Left lung (tissue), 10 donors: ENCODE data around the gene C5AR1. TPM values are rescaled to one million over a fixed set of nuclear protein-coding genes. Genes with fewer than 3 reads are reported as not detected.
A peak's percentile ranks its signal among the peaks of the same experiment; 100 is the strongest.

Experiments used
- ATAC-seq: fragments of 200-7000 bp; cut with Tn5 transposase; one replicate; pipeline ENCODE4 v1.9.1; 2020; ENCODE audit warnings: moderate library complexity
- DNase-seq, 4 donors: peaks; one replicate each; pipeline ENCODE4 v3.0.0-alpha.2; 2013 to 2020
- H3K27ac ChIP-seq, 2 donors: fragments of 200-600 bp; sonication (generic) in 1 of 2; one replicate each; pipeline versions ENCODE4 v1.5.0 to v1.8.0; 2020 to 2021
- H3K27me3 ChIP-seq, 2 donors: fragments of 200-600 bp; sonication (generic) in 1 of 2; one replicate each; pipeline versions ENCODE4 v1.5.0 to v1.8.0; 2020 to 2021
- H3K36me3 ChIP-seq, 2 donors: fragments of 200-600 bp; sonication (generic) in 1 of 2; one replicate each; pipeline versions ENCODE4 v1.5.0 to v1.8.0; 2020 to 2021
- H3K4me1 ChIP-seq, 2 donors: fragments of 200-600 bp; one replicate each; pipeline ENCODE4 v1.8.0; 2021
- H3K4me3 ChIP-seq, 2 donors: fragments of 200-600 bp; sonication (generic) in 1 of 2; one replicate each; pipeline versions ENCODE4 v1.5.0 to v1.8.0; 2020 to 2021; ENCODE audit warnings: mild to moderate bottlenecking in 1 of 2
- H3K9me3 ChIP-seq, 2 donors: fragments of 200-600 bp; sonication (generic) in 1 of 2; one replicate each; pipeline versions ENCODE4 v1.5.0 to v1.8.0; 2020 to 2021
- intact Hi-C, 2 donors: fragments of 100-400 bp; cut with DNase I; formaldehyde crosslinking; loops; one replicate each; pipeline versions ENCODE4 v1.11.2 to v1.14.2; 2022
- polyA plus RNA-seq, 6 donors: library from polyadenylated mRNA; unstranded; fragments of 120-200 nt; gene quantifications; one replicate each; pipeline ENCODE4 v1.2.1, GENCODE V29; 2013; ENCODE audit not compliant: insufficient read length in 6 of 6
- total RNA-seq, 2 donors: library from RNA; stranded (reverse); fragmentation: NEBNext Ultra II Directional; extraction: Animal tissue kit (Norgen Biotek cat#: 25700); gene quantifications; one replicate each; pipeline ENCODE4 v1.2.1, GENCODE V29; 2021
- TF ChIP-seq, protein P1 (sequence below), 2 donors: fragments of 200-600 bp; sonication (generic) in 1 of 2; IDR thresholded peaks; one replicate each; pipeline versions ENCODE4 v1.5.0 to v1.8.0; 2021; ENCODE audit warnings: antibody characterized with exemption in 2 of 2
- donor health status: DM: no; HTN: yes; CAD: no.
- donor health status: DM: no; HTN: no; CAD: no.

Gene C5AR1
- total and polyA plus RNA-seq, 8 donors, result 2.0 to 110 (median 3.5) TPM

DNA sequence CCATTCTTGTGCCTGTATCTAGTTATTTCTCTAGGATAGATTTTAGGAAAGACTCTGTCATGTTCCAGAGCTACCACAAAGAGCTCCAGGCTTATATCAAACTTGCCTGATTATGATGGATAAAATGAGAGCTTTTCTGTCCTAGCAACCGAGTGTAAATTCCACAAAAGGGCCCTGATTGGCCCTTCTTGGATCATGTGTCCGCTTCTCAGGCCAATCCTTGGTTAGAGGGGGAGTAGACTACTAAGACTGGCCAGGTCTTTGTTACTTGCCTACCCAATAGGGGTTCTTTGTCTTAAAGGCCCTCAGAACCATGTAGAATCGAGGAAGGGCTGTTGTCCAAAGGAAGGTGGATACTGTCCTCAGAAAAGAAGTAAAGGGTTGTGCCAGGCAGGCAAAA, 41.9 kb downstream of the C5AR1 start:
- ATAC-seq, result no peak

DNA sequence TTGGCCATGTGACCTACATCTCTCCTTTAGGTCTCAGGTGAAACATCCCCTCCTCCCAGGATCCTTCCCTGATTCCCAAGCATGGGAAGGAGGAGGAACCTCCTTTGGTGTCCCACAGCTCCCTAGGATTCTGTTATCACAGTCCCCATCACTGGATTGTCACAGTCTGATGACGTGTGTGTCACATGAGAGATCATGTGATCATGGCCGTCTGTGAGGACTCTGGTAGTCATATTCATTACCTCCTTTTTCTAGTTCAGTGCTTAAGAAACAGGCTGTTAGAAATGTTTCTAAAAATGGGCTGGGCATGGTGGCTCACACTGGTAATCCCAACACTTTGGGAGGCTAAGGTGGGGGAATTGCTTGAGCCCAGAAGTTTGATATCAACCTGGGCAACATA, 42.4 kb downstream of the C5AR1 start:
- no peak overlapping the region for H3K4me3 ChIP-seq
- intact Hi-C loops, result no loop called here
- ATAC-seq (no peak), DNase-seq (no peak)
- peaks cover 7 to 45% of the 10 kb centered on the region in 2 donors for H3K4me1 ChIP-seq
- no peaks in the 10 kb centered on the region for H3K27me3 ChIP-seq
- no peaks in the 10 kb centered on the region for H3K9me3 ChIP-seq
- TF ChIP-seq, protein P1, sequence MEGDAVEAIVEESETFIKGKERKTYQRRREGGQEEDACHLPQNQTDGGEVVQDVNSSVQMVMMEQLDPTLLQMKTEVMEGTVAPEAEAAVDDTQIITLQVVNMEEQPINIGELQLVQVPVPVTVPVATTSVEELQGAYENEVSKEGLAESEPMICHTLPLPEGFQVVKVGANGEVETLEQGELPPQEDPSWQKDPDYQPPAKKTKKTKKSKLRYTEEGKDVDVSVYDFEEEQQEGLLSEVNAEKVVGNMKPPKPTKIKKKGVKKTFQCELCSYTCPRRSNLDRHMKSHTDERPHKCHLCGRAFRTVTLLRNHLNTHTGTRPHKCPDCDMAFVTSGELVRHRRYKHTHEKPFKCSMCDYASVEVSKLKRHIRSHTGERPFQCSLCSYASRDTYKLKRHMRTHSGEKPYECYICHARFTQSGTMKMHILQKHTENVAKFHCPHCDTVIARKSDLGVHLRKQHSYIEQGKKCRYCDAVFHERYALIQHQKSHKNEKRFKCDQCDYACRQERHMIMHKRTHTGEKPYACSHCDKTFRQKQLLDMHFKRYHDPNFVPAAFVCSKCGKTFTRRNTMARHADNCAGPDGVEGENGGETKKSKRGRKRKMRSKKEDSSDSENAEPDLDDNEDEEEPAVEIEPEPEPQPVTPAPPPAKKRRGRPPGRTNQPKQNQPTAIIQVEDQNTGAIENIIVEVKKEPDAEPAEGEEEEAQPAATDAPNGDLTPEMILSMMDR (IDR thresholded peaks at IDR 0.05), result no peak
- H3K27ac ChIP-seq, result no peak overlapping the region
- H3K36me3 ChIP-seq, result peaks cover 0 to 48% of the 10 kb centered on the region in 2 donors

More for the DNA sequence above, 41.9 kb downstream of the C5AR1 start:
- intact Hi-C loops, result no loop called here
- TF ChIP-seq, protein P1 (IDR thresholded peaks at IDR 0.05), result no peak
- no peaks in the 10 kb centered on the region for H3K9me3 ChIP-seq
- peak overlapping the region in 1 of 2 donors; percentile 23 for H3K27ac ChIP-seq
- H3K36me3 ChIP-seq, result peaks cover 0 to 42% of the 10 kb centered on the region in 2 donors
- H3K4me1 ChIP-seq, result peaks cover 7 to 48% of the 10 kb centered on the region in 2 donors
- DNase-seq, result no peak
- H3K27me3 ChIP-seq, result no peaks in the 10 kb centered on the region
- peak overlapping the region in 1 of 2 donors; percentile 94 for H3K4me3 ChIP-seq

DNA sequence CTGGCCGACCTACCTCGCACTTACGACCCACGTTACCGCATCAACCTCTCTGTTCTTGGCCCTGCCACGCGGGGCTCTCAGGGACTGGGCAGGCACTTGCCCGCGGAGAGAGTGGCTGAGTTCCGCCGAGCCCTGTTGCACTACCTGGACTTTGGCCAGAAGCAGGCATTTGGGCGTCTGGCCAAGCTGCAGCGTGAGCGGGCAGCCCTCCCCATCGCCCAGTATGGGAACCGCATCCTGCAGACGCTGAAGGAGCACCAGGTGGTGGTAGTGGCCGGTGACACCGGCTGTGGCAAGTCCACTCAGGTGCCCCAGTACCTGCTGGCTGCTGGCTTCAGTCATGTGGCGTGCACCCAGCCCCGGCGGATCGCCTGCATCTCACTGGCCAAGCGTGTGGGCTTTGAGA, 43.6 kb downstream of the C5AR1 start:
- intact Hi-C loops, result no loop called here
- Histone ChIP-seq H3K4me3 (no peak overlapping the region), H3K9me3 (no peaks in the 10 kb centered on the region), H3K4me1 (peaks cover 7 to 43% of the 10 kb centered on the region in 2 donors), H3K27ac (no peak overlapping the region), H3K27me3 (no peaks in the 10 kb centered on the region), H3K36me3 (peaks cover 0 to 60% of the 10 kb centered on the region in 2 donors)
- TF ChIP-seq, protein P1 (IDR thresholded peaks at IDR 0.05), result no peak
- DNase-seq (no peak), ATAC-seq (no peak)

DNA sequence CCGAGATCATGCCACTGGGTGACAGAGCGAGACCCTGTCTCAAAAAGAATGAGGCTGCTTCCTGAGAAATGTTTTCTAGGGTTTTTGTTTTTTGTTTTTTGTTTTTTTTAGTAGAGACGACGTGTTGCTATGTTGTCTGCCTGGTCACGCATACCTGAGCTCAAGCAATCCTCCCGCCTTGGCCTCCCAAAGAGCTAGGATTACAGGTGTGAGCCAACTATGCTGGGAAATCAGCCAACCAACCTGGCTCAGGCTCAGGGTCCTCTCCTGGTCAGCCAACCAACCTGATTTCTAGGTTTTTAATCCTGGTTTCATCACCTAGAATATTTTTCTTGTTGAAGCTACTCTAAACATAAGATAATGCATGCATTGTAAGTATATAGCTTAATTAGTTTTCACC, 47.2 kb downstream of the C5AR1 start:
- H3K27me3 ChIP-seq, result no peaks in the 10 kb centered on the region
- H3K9me3 ChIP-seq, result no peaks in the 10 kb centered on the region
- H3K4me1 ChIP-seq, result peaks cover 0 to 13% of the 10 kb centered on the region in 2 donors
- TF ChIP-seq, protein P1 (IDR thresholded peaks at IDR 0.05), result no peak
- ATAC-seq (no peak), DNase-seq (no peak)
- no peak overlapping the region for H3K4me3 ChIP-seq
- H3K27ac ChIP-seq, result no peak overlapping the region
- intact Hi-C loops, result no loop called here
- peaks cover 0 to 96% of the 10 kb centered on the region in 2 donors for H3K36me3 ChIP-seq

- DNase-seq (no peak), ATAC-seq (no peak)
- TF ChIP-seq, protein P1 (IDR thresholded peaks at IDR 0.05), result no peak
- H3K9me3 ChIP-seq, result no peaks in the 10 kb centered on the region
- peaks cover 0 to 100% of the 10 kb centered on the region in 2 donors for H3K36me3 ChIP-seq
- peaks cover 0 to 6% of the 10 kb centered on the region in 2 donors for H3K4me1 ChIP-seq
- H3K27me3 ChIP-seq, result no peaks in the 10 kb centered on the region
- no peak overlapping the region for H3K27ac ChIP-seq
- H3K4me3 ChIP-seq, result no peak overlapping the region
- intact Hi-C loops, result no loop called here
Measured at GRCh38 chr19:47357788-47358680, 48.4 kb downstream of the C5AR1 start.
